Activated T-cell treated with anti-CD3 and anti-CD28 coated beads, Interleukin-2, amount 50 U/mL, for 1 hour (primary cell): ENCODE data around the gene TMEM72.

Source experiments
- DNase-seq: peaks from one replicate; pipeline ENCODE4 v3.0.0-alpha.2; 2020

TMEM72 gene

GRCh38 chr10:44921061-44921460, 9.9 kb downstream of the TMEM72 start:
- DNase-seq: no peak

- no peak for DNase-seq
Observed at GRCh38 chr10:44921506-44921905, 10.4 kb downstream of the TMEM72 start.

GRCh38 chr10:44922021-44922420, 10.9 kb downstream of the TMEM72 start:
- DNase-seq: no peak

- DNase-seq: no peak
Observed at GRCh38 chr10:44922796-44923545, 11.8 kb downstream of the TMEM72 start.

- DNase-seq: no peak
Observed at GRCh38 chr10:44923611-44924010, 12.5 kb downstream of the TMEM72 start.

- DNase-seq: no peak
Observed at GRCh38 chr10:44924261-44925040, 13.3 kb downstream of the TMEM72 start.

- no peak for DNase-seq
Observed at GRCh38 chr10:44925224-44925623, 14.1 kb downstream of the TMEM72 start.

- DNase-seq: no peak
Observed at GRCh38 chr10:44925811-44926750, 14.9 kb downstream of the TMEM72 start.

- DNase-seq: no peak
Observed at GRCh38 chr10:44926751-44927351, 15.7 kb downstream of the TMEM72 start.

GRCh38 chr10:44927352-44927751, 16.2 kb downstream of the TMEM72 start:
- DNase-seq: no peak

- no peak for DNase-seq
Observed at GRCh38 chr10:44928462-44928861, 17.3 kb downstream of the TMEM72 start.

GRCh38 chr10:44929356-44930255, 18.5 kb downstream of the TMEM72 start:
- DNase-seq: no peak

- DNase-seq: no peak
Observed at GRCh38 chr10:44930904-44931620, 19.9 kb downstream of the TMEM72 start.

- DNase-seq: no peak
Observed at GRCh38 chr10:44931621-44932516, 20.7 kb downstream of the TMEM72 start.

- DNase-seq: peak; percentile 80
Observed at GRCh38 chr10:44932517-44933450, 21.6 kb downstream of the TMEM72 start.

GRCh38 chr10:44933451-44934321, 22.5 kb downstream of the TMEM72 start:
- DNase-seq: no peak

GRCh38 chr10:44934416-44935200, 23.5 kb downstream of the TMEM72 start:
- no peak for DNase-seq
